ENCODE measurements around the gene PPY.
"Not testable (repeated sequence)": the region's sequence is repeated elsewhere in the genome, so short reads cannot be mapped to it uniquely, and the experiment has no call there.

Gene PPY

GRCh38 chr17:43942051-43942685, at the start of gene PPY:
Gene PPY (minus strand): TSS chr17:43942476. CDS start chr17:43941654, 822 bp downstream.
- H3K27ac ChIP-seq = no peak within 1 kb of the TSS
- no peak within 1 kb of the TSS for H3K4me3 ChIP-seq

GRCh38 chr17:43988301-43988700, 46.0 kb upstream of the PPY start:
- no peak overlapping the region for H3K27ac ChIP-seq
- H3K4me3 ChIP-seq = no peak overlapping the region

GRCh38 chr17:43987131-43988021, 45.1 kb upstream of the PPY start:
- no peak overlapping the region for H3K4me3 ChIP-seq
- H3K27ac ChIP-seq = no peak overlapping the region

GRCh38 chr17:43986225-43986981, 44.1 kb upstream of the PPY start:
- Histone ChIP-seq H3K4me3 (no peak overlapping the region), H3K27ac (no peak overlapping the region)

- Histone ChIP-seq H3K4me3 (no peak overlapping the region), H3K27ac (no peak overlapping the region)
These were observed 42.2 kb upstream of the PPY start for GRCh38 chr17:43984521-43984920.

GRCh38 chr17:43983515-43984411, 41.5 kb upstream of the PPY start:
- peak overlapping the region in 6 of 7 experiments; percentile 14 to 41 (median 26) for H3K4me3 ChIP-seq

GRCh38 chr17:43983196-43983514, 40.9 kb upstream of the PPY start:
- H3K27ac ChIP-seq = no peak overlapping the region

More at GRCh38 chr17:43983515-43984411, 41.5 kb upstream of the PPY start:
- peak overlapping the region in 1 of 21 experiments; percentile 6 for H3K27ac ChIP-seq

GRCh38 chr17:43982171-43982570, 39.9 kb upstream of the PPY start:
- no peak overlapping the region for H3K27ac ChIP-seq
- H3K4me3 ChIP-seq = no peak overlapping the region

More at GRCh38 chr17:43983196-43983514, 40.9 kb upstream of the PPY start:
- peak overlapping the region in 1 of 7 experiments; percentile 41 for H3K4me3 ChIP-seq

- Histone ChIP-seq H3K27ac (no peak overlapping the region), H3K4me3 (no peak overlapping the region)
These were observed 37.4 kb upstream of the PPY start for GRCh38 chr17:43979671-43980070.

GRCh38 chr17:43979011-43979410, 36.7 kb upstream of the PPY start:
- Histone ChIP-seq H3K27ac (no peak overlapping the region), H3K4me3 (no peak overlapping the region)

- Histone ChIP-seq H3K4me3 (no peak overlapping the region), H3K27ac (no peak overlapping the region)
These were observed 35.8 kb upstream of the PPY start for GRCh38 chr17:43978078-43978477.

- no peak overlapping the region for H3K27ac ChIP-seq
- H3K4me3 ChIP-seq = no peak overlapping the region
These were observed 34.9 kb upstream of the PPY start for GRCh38 chr17:43976963-43977837.

GRCh38 chr17:43975898-43976297, 33.6 kb upstream of the PPY start:
- no peak overlapping the region for H3K27ac ChIP-seq
- H3K4me3 ChIP-seq = no peak overlapping the region

GRCh38 chr17:43974382-43975266, 32.3 kb upstream of the PPY start:
- no peak overlapping the region for H3K27ac ChIP-seq

GRCh38 chr17:43972444-43973212, 30.4 kb upstream of the PPY start:
- not testable (repeated sequence) for H3K4me3 ChIP-seq, H3K27ac ChIP-seq

More at GRCh38 chr17:43974382-43975266, 32.3 kb upstream of the PPY start:
- H3K4me3 ChIP-seq = no peak overlapping the region

- not testable (repeated sequence) for H3K27ac ChIP-seq, H3K4me3 ChIP-seq
These were observed 29.2 kb upstream of the PPY start for GRCh38 chr17:43971436-43971835.

GRCh38 chr17:43970366-43970765, 28.1 kb upstream of the PPY start:
- Histone ChIP-seq H3K4me3 (no peak overlapping the region), H3K27ac (no peak overlapping the region)
